Activated CD8-positive, alpha-beta memory T cell treated with anti-CD3 and anti-CD28 coated beads, Interleukin-2, amount 50 U/mL, for 48 hours (primary cell): ENCODE measurements around the gene GOT2.
"Not testable (repeated sequence)": the region's sequence is repeated elsewhere in the genome, so short reads cannot be mapped to it uniquely, and the experiment has no call there.

Source experiments
- DNase-seq: peaks from one replicate; pipeline ENCODE4 v3.0.0-alpha.2; 2020

The GOT2 gene

DNA sequence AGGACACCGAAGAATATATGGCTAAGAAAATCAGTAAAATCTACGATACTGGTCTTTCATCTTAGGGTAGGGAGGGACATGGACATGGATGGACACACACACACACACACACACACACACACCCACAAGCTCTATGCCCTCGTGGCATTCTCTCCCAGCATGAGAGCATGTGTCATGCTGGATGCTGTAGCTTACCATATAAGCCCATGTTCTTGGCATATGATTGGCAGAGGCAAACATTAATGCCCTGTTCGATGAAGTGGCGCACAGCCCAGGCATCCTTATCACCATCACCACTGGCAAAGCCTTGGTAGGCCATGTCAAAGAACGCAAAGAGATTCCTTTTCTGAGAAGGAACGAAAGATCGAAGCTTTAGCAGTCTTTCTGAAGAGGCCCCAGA lies 17.6 kb downstream of the GOT2 start:
- DNase-seq = no peak

DNA sequence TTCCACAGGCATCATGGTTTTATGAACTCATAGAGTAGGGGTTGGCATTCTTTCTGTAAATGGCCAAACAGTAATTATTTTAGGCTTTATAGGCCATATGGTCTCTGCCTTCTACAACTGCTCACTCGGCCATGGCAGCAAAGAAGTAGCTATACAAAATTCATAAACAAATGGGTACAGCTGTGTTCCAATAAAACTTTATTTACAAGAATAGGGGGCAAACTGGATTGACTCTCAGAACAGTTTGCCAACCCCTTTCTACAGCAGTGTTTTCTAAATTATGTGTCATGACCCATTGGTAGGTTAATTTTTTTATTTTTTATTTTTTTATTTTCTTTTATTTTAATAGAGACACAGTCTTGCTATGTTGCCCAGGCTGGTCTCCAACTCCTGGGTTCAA lies 20.4 kb downstream of the GOT2 start:
- DNase-seq = no peak

DNA sequence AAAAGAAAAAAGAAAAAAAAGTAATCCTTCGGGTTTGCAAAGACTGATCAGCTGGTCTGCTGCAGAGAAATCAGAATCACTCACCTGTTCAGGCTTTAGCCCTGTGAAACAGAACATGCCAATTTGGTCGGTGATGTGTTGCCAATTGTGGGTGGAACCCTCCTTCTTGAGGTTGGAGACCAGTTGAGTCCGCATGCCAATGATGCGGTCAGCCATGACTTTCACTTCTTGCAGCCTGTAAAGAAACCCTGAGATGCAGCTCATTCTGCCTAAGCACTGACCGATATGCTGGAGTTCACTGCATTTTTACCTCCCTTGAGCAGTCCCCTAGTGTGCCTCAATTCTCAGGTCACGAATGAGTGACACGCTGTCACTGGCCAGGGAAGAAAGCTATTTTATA lies 24.8 kb downstream of the GOT2 start:
- DNase-seq = no peak

DNA sequence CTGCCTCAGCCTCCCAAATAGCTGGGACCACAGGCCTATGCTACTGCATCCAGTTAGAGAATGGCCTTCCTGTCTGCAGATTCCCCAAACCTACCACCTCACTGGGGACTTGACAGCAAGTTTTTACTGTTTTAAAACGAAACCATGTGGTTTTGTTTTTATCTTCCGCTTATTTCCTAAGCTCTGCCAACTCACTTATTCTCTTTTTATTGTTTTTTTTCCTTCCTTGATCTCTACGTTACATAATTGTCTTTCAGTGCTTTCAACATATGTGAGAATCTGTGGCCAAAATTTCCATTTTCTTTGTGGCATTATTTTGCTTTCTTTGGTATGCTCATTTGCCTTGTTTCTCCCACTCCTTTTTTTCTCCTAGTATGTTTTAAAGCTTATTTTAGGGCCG lies 35.0 kb downstream of the GOT2 start:
- DNase-seq = no peak

DNA sequence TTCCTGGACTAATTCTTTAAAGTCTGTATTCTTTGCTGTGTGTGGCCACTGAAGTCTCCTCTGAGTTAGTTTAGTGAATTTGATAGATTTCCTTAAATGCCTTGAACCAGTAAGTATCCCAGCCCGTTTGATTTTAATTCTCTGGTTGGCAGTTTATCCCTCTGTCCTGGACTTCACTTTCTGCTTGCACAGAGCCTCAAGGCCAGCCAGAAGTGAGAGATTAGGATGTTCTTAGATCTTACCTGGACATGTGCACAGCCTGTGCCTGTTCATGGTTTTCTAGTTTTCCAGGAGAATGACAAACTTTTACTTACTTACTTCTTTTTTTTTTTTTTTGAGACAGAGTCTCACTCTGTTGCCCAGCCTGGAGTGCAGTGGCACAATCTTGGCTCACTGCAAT lies 38.7 kb downstream of the GOT2 start:
- DNase-seq = no peak

DNA sequence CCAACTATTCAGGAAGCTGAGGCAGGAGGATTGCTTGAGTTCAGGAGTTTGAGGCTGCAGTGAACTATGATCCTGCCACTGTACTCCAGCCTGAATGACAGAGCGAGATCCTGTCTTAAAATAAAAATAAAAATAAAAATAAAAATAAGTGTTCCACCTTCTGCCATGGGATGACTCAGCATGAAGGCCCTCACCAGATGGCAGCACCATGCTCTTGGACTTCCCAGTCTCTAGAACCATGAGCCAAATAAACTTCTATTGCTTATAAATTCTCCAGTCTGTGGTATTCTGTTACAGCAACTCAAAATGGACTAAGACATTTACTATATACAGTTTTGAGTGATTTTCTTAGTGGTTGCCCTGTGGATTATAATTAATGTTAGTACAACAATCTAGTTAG lies 41.7 kb downstream of the GOT2 start:
- DNase-seq = no peak

DNA sequence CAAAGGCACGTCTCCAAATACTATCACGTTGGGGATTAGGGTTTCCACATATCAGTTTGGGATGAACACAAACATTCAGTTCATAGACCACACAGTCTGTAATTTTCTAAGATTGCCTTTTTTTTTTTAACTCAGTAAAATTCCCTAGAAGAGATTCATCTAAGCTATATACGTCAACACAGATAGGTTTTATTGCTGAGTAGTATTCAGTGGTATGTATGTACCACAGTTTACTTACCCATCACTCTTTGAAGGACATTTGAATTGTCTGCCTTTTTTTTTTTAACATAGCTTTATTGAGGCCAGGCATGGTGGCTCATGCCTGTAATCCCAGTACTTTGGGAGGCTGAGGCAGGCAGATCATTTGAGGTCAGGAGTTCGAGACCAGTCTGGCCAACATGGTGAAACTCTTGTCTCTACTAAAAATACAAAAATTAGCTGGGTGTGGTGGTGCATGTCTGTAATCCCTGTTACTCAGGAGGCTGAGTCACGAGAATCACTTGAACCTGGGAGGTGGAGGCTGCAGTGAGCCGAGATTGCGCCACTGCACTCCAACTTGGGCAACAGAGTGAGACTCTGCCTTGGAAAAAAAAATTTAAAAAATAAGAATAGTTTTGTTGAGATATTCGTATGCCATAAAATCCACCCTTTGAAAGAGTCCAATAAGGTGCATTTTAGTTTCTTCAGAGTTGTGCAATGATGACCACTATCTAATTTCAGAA lies 47.0 kb downstream of the GOT2 start:
- not testable (repeated sequence) for DNase-seq

DNA sequence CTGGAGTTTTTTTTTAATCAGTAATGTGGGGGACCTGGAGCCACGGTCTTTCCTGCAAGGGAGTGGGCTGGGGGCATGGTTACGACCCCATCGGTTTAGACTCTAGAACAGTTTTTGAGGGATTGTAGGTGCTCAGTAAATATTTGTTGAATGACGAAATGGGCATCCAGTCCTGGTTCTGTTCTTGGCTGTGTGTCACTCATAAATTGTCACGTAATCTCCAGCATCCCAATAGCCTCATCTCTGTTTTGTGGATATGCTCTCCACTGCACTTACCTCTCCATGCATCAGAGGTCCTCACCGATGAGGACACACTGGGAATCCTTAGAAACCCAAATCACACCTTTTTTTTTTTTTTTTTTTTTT lies 49.0 kb downstream of the GOT2 start:
- no peak for DNase-seq

DNA sequence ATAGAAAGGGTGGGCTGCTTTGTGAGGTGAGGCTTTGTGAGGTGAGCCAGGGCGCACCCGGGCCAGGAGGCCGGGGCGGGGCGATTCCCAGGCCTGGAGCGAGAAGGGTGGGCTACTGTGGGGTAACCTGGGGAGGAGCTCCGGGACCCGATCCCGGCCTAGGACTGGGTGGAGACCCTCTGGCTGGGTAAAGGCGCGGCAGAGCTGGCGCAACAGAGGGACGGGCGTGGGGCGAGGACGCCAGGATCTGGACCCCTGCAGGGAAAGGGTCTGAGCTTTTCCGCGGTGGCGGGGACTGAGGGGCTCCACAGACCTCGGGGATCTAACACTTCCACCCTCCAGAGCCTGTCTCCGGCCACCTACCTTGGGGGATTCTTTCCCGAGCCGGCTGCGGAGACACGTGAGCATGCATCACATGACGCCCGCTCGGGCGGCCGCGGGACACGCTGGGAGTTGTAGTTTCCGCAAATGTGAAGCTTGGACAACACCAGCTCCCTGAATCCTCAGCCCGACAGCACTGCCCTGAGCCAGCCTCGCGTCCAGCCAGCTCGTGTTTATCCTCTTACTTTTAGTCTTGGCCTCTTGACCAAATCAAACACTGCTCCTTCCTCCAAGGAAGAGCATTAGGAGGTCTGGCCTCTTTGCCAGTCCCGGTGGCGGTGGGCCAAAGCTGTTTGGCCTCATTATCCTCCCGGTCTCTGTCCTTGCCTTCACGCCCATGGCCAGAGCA lies 49.6 kb downstream of the GOT2 start, which contains the start of gene SLC38A7:
Gene SLC38A7, minus strand, starts transcription at position 417 of the 730 bp plus-strand sequence. CDS start 4,644 bp downstream, outside the sequence.
- peak; percentile 87 for DNase-seq

DNA sequence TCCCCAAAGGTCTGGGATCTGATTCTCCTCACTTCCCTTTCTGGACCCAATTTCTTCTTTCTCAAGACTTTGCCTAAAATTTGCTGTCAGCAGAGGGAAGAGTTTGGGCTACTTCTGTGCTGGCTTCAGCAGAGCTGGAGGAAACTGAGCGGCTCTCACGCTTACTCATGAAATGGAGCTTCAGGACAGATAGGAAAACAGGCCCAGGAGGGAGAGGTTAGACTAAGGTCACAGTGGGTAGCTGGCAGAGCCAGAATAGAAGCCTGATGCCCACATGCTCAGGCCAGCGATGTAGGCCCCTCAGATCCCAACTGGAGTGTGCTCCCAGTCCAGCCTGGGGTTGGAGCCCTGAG lies 50.1 kb downstream of the GOT2 start:
- no peak for DNase-seq

DNA sequence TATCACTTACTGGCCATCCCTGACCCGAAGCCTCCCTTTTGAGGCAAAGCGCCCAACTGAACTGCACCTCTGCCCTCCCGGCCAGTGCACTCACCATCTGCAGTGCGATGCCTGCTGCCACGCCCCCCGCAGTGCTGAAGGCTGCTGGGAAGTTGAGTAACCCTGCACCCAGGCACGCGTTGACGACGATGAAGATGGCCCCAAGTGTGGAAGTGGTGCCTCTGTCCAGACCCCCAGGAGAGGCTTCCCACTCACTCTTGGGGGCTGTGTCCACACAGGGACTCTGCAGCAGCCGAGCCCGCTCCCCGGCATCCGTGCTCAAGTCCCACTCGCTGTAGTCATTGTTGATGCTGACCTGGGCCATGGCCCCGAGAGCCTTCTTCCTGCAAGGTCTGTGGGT lies 54.4 kb downstream of the GOT2 start:
- DNase-seq = no peak

DNA sequence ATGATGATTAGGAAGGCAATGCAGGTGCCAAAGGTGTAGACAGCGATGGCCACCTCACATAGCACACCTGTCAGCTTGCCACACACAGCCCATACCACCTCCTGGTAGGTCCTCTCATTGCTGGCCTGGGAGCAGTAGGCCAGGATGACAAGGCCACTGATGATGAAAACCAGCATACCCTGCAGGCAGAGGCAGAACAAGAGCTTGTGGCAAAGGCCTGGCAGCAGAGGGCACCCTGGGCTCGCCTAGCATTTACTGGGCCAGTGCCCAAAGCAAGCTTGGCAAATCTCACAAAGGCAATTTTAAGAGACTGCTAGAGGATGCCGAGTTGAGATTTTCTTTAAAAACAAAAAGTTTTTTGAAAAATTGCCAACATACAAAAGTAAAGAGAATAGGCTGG lies 55.4 kb downstream of the GOT2 start:
- DNase-seq = no peak

DNA sequence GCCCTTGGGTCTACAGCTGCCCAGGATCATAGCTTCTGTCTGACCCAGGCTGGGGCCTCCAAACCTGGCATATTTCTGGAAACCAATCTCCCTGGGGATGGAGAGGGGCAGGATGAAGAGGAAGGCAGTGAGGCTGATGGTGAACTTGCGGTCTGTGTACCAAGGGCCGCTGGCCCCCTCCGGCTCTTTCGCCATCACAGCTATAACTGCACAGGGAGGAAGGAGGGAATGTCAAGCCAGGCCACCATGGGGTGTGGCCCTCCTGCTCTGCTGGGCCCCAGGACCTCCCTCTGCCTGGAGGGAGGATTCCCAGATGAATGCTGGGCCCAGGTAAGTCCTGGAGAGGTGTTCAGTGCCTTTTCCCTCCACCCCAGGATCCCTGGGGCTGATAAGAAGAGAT lies 55.8 kb downstream of the GOT2 start:
- no peak for DNase-seq

DNA sequence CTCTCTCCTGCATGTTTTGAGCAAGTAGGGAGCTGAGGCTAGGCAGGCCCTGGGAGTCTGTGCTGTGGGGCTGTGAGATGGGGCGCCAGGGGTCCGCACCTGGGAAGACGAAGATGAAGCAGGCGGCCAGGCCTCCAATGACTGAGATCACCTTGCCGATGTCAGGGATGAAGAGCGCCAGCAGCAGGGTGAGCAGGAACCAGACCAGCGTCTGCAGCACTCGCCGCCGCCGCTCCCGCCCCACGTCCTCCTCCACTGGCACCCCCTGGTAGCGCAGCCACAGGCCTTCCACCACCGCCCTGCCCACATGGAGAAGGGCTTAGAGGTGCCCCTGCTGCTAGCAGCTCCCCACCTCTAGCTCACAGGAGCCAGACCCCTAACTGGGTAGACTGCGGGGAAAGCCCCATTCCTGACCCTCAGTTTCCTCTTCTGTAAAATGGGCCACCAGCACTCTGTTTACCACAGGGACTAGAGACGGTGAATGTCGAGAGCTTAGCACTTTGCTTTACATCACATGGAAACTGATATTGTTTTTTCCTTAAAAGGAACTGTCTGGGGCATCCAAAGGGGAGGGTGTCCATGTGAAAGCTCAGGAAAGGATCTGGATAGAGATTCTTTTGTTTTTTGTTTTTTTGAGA lies 63.1 kb downstream of the GOT2 start:
- DNase-seq = no peak

DNA sequence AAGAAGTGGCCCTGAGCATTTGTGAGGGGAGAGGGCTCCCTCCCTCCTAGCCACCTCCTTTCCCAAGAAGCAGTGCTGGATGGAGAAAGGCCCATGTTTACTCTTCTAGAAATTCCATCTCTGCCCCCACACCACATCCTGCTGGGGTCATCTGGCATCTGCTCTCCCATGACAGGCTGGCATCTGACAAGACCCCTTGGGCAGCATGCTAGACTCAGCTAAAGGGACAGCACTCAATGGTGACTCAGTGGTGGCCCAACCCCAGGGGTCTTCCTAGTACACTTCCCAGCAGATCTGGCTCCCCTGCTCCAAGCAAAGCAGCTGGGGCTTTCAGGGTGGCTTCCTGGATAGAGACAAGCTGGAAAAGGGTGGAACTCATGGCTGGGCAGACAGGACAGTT lies 63.9 kb downstream of the GOT2 start:
- DNase-seq = no peak

DNA sequence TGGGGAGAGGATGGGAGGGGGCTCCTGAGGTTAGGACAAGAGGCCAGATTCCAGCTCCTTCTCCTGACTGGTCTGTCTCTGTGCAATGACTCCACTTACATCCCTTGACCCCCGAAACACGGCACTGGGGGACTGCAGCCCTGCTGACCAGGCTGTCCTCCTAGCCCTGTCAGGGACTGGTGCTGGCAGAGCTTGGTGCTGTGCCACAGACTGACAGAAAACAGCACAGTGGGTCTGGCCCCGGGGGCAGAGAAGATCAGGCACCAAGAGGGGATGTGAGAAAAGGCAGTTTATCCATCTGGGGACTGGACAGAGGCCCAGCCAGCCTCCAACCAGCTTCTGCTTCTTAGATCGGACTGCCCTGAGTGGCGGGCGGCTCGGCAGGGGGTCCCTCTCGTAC lies 68.9 kb downstream of the GOT2 start:
- DNase-seq = no peak

DNA sequence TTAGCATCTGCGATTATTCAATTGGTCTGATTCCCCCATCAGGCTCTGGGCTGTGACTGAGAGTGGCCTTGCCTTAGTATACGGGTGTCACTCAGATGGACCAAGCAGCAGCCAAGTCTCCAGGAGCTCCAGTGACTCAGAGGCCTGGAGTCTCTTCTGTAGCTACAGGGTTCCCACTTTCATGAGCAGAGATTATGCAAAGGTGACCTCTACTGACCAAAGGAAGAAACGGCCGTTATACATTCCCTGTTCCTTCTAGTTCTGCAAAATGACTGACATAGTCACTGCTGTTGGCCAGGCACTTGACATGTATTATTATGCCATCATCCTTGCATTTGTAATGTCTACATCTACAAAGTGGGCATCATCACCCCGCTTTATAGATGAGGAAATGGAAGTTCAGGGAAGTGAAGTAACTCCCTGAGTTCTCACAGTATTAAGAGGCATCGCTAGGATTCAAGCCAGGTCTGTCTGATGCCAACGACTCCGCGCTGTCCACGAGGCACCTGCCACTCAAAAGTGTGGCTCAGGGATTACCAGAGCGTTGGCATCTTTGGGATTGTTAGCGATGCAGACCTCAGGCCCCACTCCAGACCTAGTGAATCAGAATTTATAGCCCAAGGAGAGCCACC lies 72.8 kb downstream of the GOT2 start:
- DNase-seq = no peak

DNA sequence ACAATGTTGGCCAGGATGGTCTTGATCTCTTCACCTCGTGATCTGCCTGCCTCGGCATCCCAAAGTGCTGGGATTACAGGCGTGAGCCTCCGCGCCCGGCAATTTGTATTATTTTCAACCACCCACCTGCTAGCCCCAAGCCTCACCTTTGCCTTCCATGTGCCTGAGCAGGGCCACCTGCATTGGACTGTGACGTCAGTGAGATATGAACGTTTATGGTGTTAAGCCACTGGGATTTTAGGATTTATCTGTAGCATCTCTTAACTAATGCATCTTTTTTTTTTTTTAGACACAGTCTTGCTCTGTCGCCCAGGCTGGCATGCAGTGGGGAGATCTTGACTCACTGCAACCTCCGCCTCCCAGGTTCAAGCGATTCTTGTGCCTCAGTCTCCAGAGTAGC lies 74.2 kb downstream of the GOT2 start:
- not testable (repeated sequence) for DNase-seq

DNA sequence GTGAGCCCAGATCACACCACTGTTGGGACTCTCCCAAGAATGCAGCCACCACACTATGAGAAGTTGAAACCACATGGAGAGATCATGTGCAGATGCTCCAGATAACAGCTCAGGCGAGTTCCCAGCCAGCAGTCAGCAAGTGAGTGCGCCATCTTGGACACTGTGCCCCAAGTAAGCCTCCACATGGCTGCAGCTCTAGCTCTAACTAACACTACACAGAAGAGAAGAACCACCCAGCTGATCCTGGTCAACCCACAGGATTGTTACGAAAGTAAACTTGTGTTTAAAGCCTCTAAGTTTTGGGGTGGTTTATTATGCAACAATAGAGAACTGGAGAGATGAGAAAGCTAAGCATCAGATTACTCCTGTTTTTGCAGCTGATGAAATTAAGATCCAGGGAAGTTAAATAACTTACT lies 75.3 kb downstream of the GOT2 start:
- no peak for DNase-seq
